Stimulated activated CD4-positive, alpha-beta T cell treated with anti-CD3 and anti-CD28 coated beads, TNF-alpha, amount 100 ng/mL, for 1 hour (primary cell): ENCODE data around the gene STYXL1.
A peak's percentile ranks its signal among the peaks of the same experiment; 100 is the strongest.

Source experiments
- DNase-seq, 3 donors: peaks; one replicate each; pipeline ENCODE4 v3.0.0-alpha.2; 2020; ENCODE audit warnings: low read depth in 3 of 3, low spot score in 1 of 3

The STYXL1 gene

GRCh38 chr7:75994388-75995051 is 53.3 kb downstream of the STYXL1 start, which contains the start of gene TMEM120A:
TMEM120A (minus strand) TSS chr7:75994595; CDS start chr7:75994570, 25 bp downstream.
- peak; percentile 80 to 96 (median 86) for DNase-seq

GRCh38 chr7:75993689-75994387 is 54.0 kb downstream of the STYXL1 start:
- DNase-seq: no peak

DNA sequence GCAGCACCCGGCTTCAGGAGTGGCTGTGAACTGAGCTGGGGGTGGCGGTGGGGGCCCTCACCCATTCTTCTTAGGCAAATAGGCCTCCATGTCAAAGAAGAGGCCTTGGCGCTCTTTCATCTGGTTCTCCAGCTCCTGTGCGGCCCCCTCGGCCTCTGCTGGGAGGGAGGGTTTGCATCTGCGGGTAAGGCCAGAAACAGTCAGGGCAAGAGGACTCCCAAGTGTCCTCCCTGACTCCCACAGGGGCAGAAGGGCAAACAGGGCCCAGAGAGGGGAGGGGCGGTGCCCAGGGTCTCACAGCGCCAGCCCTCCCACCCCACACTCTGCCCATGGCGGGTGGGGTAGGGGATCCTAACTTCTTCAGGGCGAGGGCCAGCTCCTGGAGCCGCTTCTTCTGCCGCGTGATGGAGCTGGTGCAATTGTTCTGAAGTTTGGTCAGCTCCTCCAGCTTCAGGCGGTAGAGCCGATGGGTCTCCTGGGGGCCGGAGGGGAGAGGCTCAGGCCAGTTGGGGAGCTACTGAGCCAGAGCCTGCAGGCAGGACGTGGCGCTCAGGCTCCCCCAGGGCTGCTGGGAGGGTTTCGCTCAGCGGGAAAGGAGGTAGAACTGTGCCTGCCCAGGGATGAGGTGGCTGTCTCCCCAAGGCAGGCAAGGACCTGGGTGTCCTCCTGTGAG is 55.6 kb downstream of the STYXL1 start:
- no peak for DNase-seq

GRCh38 chr7:75991531-75992082 is 56.2 kb downstream of the STYXL1 start:
- no peak for DNase-seq

GRCh38 chr7:75989500-75990388 is 58.1 kb downstream of the STYXL1 start:
- no peak for DNase-seq

GRCh38 chr7:75988568-75989499 is 59.0 kb downstream of the STYXL1 start:
- DNase-seq: no peak

DNA sequence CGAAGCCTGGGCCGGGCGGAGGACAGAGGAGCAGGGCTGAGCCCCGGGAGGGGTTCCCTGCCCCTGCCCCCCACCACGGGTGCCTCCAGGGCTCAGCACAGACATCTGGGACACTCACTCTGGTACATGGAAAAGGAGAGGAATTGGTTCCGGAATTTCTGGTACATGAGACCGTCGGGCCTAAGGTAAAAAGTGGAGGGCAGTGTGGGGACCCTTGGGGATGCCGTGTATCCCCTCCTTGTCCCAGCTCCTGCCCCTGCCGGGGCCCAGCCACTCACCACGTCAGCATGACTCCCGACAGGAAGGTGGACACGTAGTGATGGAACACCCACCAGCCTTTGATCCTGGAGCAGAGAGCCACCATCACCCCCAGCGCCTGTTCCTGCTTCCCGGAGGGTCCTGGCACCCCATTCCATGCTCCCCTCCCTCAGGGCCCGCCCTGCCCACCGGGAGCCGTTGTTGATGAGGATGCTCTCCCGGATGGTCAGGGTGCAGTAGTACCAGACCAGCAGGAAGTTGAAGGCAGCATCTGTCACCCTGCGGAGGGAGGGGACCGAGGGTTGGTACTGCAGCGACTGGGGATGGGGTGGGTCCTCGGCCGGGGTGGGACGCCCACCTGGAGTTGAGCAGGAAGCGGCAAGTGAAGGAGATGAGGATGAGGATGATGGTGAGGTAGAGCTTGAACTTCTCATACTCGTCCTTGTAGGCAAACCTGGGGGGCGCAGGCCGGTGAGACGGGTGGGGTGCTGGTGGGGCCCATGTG is 59.8 kb downstream of the STYXL1 start:
- DNase-seq: no peak

- DNase-seq: no peak
These were observed 60.6 kb downstream of the STYXL1 start for GRCh38 chr7:75987026-75987804.

DNA sequence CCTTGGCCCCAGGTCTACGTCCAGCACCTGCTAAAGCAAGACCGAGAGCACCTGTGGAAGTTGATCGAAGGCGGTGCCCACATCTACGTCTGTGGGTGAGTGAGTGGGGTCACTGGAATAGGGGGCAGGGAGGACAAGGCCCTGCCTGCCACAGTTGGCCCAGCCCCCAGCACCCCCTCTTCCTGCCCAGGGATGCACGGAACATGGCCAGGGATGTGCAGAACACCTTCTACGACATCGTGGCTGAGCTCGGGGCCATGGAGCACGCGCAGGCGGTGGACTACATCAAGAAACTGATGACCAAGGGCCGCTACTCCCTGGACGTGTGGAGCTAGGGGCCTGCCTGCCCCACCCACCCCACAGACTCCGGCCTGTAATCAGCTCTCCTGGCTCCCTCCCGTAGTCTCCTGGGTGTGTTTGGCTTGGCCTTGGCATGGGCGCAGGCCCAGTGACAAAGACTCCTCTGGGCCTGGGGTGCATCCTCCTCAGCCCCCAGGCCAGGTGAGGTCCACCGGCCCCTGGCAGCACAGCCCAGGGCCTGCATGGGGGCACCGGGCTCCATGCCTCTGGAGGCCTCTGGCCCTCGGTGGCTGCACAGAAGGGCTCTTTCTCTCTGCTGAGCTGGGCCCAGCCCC is 61.5 kb downstream of the STYXL1 start:
- no peak for DNase-seq

DNA sequence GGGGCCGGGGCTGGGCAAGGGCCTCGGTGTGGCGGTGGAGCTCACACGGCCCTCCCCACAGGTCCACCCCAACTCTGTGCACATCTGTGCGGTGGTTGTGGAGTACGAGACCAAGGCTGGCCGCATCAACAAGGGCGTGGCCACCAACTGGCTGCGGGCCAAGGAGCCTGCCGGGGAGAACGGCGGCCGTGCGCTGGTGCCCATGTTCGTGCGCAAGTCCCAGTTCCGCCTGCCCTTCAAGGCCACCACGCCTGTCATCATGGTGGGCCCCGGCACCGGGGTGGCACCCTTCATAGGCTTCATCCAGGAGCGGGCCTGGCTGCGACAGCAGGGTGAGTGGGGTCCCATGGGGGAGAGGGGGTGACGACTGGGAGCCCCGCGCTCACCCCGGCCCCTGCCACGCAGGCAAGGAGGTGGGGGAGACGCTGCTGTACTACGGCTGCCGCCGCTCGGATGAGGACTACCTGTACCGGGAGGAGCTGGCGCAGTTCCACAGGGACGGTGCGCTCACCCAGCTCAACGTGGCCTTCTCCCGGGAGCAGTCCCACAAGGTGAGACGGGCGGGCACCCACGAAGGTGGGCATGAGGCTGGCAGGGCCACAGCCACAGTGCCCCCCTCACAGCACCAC is 62.2 kb downstream of the STYXL1 start:
- DNase-seq: no peak

DNA sequence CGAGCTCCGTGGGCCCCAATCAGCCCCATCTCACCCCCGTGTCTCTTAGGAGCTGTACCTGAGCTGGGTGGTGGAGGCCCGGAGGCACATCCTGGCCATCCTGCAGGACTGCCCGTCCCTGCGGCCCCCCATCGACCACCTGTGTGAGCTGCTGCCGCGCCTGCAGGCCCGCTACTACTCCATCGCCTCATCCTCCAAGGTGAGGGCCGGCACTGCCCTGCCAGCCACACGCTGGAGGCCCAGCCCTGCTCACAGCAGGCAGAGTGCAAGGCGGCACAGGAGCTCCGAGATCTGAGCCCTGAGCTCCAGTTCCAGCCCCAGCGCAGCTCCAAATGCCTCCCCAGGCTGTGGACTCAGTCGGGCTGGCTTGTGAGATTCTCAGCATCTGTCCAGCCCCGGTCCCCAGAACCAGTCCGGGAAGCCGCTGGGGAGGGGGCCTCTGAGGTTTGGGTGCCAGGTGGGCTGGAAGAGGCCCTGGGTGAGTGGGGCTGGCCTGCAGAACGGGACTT is 62.7 kb downstream of the STYXL1 start:
- no peak for DNase-seq

GRCh38 chr7:75984130-75985008 is 63.4 kb downstream of the STYXL1 start:
- DNase-seq: no peak

- DNase-seq: no peak
These were observed 64.2 kb downstream of the STYXL1 start for GRCh38 chr7:75983471-75984129.

- DNase-seq: no peak
These were observed 65.3 kb downstream of the STYXL1 start for GRCh38 chr7:75982306-75983064.
